GM12873 (cell line): Measurements from ENCODE around the gene FAM78B.

Experiments
- CTCF ChIP-seq: IDR thresholded peaks from 2 replicates; pipeline ENCODE4 v1.5.1; 2012; ENCODE audit warnings: low read depth, mild to moderate bottlenecking, moderate library complexity, low read length, control low read depth; ENCODE audit not compliant: insufficient read depth; ENCODE audit errors: missing control alignments

FAM78B gene

GRCh38 chr1:166166698-166167571 lies at the start of gene FAM78B:
FAM78B (minus strand) TSS chr1:166167001; CDS start chr1:166166248, 753 bp downstream.
- no peak for TF ChIP-seq CTCF

- no peak for TF ChIP-seq CTCF
These were observed 35.7 kb upstream of the FAM78B start for GRCh38 chr1:166202546-166202945.

GRCh38 chr1:166200743-166201142 lies 33.9 kb upstream of the FAM78B start:
- TF ChIP-seq CTCF = no peak

- no peak for TF ChIP-seq CTCF
These were observed 30.8 kb upstream of the FAM78B start for GRCh38 chr1:166197597-166197996.

- no peak for TF ChIP-seq CTCF
These were observed 30.3 kb upstream of the FAM78B start for GRCh38 chr1:166197141-166197540.

GRCh38 chr1:166193057-166193698 lies 26.4 kb upstream of the FAM78B start:
- no peak for TF ChIP-seq CTCF

- no peak for TF ChIP-seq CTCF
These were observed 23.6 kb upstream of the FAM78B start for GRCh38 chr1:166190400-166190799.
